Measurements from ENCODE around the gene PROX1.

Gene PROX1

GRCh38 chr1:214028649-214029406 is 41.1 kb downstream of the PROX1 start:
- Histone ChIP-seq H3K4me1 (ENCODE audit: low read depth, poor library complexity, severe bottlenecking) (no peaks in the 10 kb centered on the region), H3K27me3 (ENCODE audit: insufficient read depth, low read depth) (no peaks in the 10 kb centered on the region), H3K79me2 (ENCODE audit: insufficient read depth, low read depth) (no peaks in the 10 kb centered on the region), H4K20me1 (ENCODE audit: insufficient read depth) (no peaks in the 10 kb centered on the region), H3K27ac (no peak overlapping the region), H3K4me3 (IDR thresholded peaks at IDR 0.05; ENCODE audit: insufficient read depth, low read depth, low read length) (no peak overlapping the region), H3K36me3 (ENCODE audit: insufficient read depth) (no peaks in the 10 kb centered on the region), H3K9ac (no peak overlapping the region), H2AFZ (ENCODE audit: low read depth) (no peak overlapping the region), H3K4me2 (no peak overlapping the region)
- TF ChIP-seq CTCF (conservative IDR thresholded peaks at IDR 0.05; ENCODE audit: low read depth, low read length): no peak

- H4K20me1 ChIP-seq (ENCODE audit: insufficient read depth): no peaks in the 10 kb centered on the region
- no peaks in the 10 kb centered on the region for H3K27me3 ChIP-seq (ENCODE audit: insufficient read depth, low read depth)
- H3K4me2 ChIP-seq: no peak overlapping the region
- no peak overlapping the region for H2AFZ ChIP-seq (ENCODE audit: low read depth)
- no peak overlapping the region for H3K4me3 ChIP-seq (IDR thresholded peaks at IDR 0.05; ENCODE audit: insufficient read depth, low read depth, low read length)
- no peaks in the 10 kb centered on the region for H3K4me1 ChIP-seq (ENCODE audit: low read depth, poor library complexity, severe bottlenecking)
- H3K9ac ChIP-seq: no peak overlapping the region
- H3K36me3 ChIP-seq (ENCODE audit: insufficient read depth): no peaks in the 10 kb centered on the region
- TF ChIP-seq CTCF (conservative IDR thresholded peaks at IDR 0.05; ENCODE audit: low read depth, low read length): no peak
- no peaks in the 10 kb centered on the region for H3K79me2 ChIP-seq (ENCODE audit: insufficient read depth, low read depth)
- no peak overlapping the region for H3K27ac ChIP-seq
Measured at GRCh38 chr1:214029796-214030195, 42.0 kb downstream of the PROX1 start.

GRCh38 chr1:214031267-214031650 is 43.5 kb downstream of the PROX1 start:
- Histone ChIP-seq H3K27me3 (ENCODE audit: insufficient read depth, low read depth) (no peaks in the 10 kb centered on the region), H3K27ac (no peak overlapping the region), H3K36me3 (ENCODE audit: insufficient read depth) (no peaks in the 10 kb centered on the region), H4K20me1 (ENCODE audit: insufficient read depth) (no peaks in the 10 kb centered on the region), H3K9ac (no peak overlapping the region), H2AFZ (ENCODE audit: low read depth) (no peak overlapping the region), H3K79me2 (ENCODE audit: insufficient read depth, low read depth) (no peaks in the 10 kb centered on the region), H3K4me3 (IDR thresholded peaks at IDR 0.05; ENCODE audit: insufficient read depth, low read depth, low read length) (no peak overlapping the region), H3K4me1 (ENCODE audit: low read depth, poor library complexity, severe bottlenecking) (no peaks in the 10 kb centered on the region), H3K4me2 (no peak overlapping the region)
- no peak for TF ChIP-seq CTCF (conservative IDR thresholded peaks at IDR 0.05; ENCODE audit: low read depth, low read length)

- H3K4me1 ChIP-seq (ENCODE audit: low read depth, poor library complexity, severe bottlenecking): no peaks in the 10 kb centered on the region
Measured at GRCh38 chr1:214037468-214037867, 49.7 kb downstream of the PROX1 start.

More at GRCh38 chr1:214037468-214037867, 49.7 kb downstream of the PROX1 start:
- Histone ChIP-seq H3K27ac (no peak overlapping the region), H3K4me2 (no peak overlapping the region), H4K20me1 (ENCODE audit: insufficient read depth) (no peaks in the 10 kb centered on the region), H3K36me3 (ENCODE audit: insufficient read depth) (no peaks in the 10 kb centered on the region), H3K27me3 (ENCODE audit: insufficient read depth, low read depth) (no peaks in the 10 kb centered on the region), H2AFZ (ENCODE audit: low read depth) (no peak overlapping the region), H3K4me3 (IDR thresholded peaks at IDR 0.05; ENCODE audit: insufficient read depth, low read depth, low read length) (no peak overlapping the region), H3K9ac (no peak overlapping the region), H3K79me2 (ENCODE audit: insufficient read depth, low read depth) (no peaks in the 10 kb centered on the region)
- TF ChIP-seq CTCF (conservative IDR thresholded peaks at IDR 0.05; ENCODE audit: low read depth, low read length): no peak
